CD4-positive, alpha-beta T cell treated with Interleukin-10 for 1 hour (primary cell): ENCODE measurements around the gene SYNGAP1.

Source experiments
- DNase-seq: peaks from one replicate; pipeline ENCODE4 v3.0.0-alpha.2; 2020

SYNGAP1 gene

GRCh38 chr6:33424855-33425667, 5.2 kb downstream of the SYNGAP1 start:
- no peak for DNase-seq

- DNase-seq, result peak; percentile 91
These were observed 6.1 kb downstream of the SYNGAP1 start for GRCh38 chr6:33425668-33426577.

- DNase-seq, result peak; percentile 79
These were observed 7.0 kb downstream of the SYNGAP1 start for GRCh38 chr6:33426590-33427511.

GRCh38 chr6:33427585-33428223, 7.8 kb downstream of the SYNGAP1 start:
- DNase-seq, result peak; percentile 81

GRCh38 chr6:33428224-33428965, 8.5 kb downstream of the SYNGAP1 start:
- peak; percentile 46 for DNase-seq

- DNase-seq, result peak; percentile 18
These were observed 9.3 kb downstream of the SYNGAP1 start for GRCh38 chr6:33428966-33429749.

- DNase-seq, result peak; percentile 61
These were observed 9.8 kb downstream of the SYNGAP1 start for GRCh38 chr6:33429750-33430052.

GRCh38 chr6:33430334-33430733, 10.5 kb downstream of the SYNGAP1 start:
- DNase-seq, result peak; percentile 52

- DNase-seq, result peak; percentile 90
These were observed 11.4 kb downstream of the SYNGAP1 start for GRCh38 chr6:33430991-33431879.

- DNase-seq, result peak; percentile 16
These were observed 12.1 kb downstream of the SYNGAP1 start for GRCh38 chr6:33431880-33432541.

GRCh38 chr6:33432546-33432945, 12.7 kb downstream of the SYNGAP1 start:
- no peak for DNase-seq

GRCh38 chr6:33433001-33433543, 13.2 kb downstream of the SYNGAP1 start:
- no peak for DNase-seq

GRCh38 chr6:33433544-33434191, 13.8 kb downstream of the SYNGAP1 start:
- no peak for DNase-seq

- DNase-seq, result no peak
These were observed 15.1 kb downstream of the SYNGAP1 start for GRCh38 chr6:33434961-33435360.

GRCh38 chr6:33437666-33438065, 17.8 kb downstream of the SYNGAP1 start:
- no peak for DNase-seq

- no peak for DNase-seq
These were observed 19.2 kb downstream of the SYNGAP1 start for GRCh38 chr6:33438978-33439594.

GRCh38 chr6:33439956-33440648, 20.2 kb downstream of the SYNGAP1 start:
- no peak for DNase-seq
